ENCODE results near the gene NPTX1.

Gene NPTX1

DNA sequence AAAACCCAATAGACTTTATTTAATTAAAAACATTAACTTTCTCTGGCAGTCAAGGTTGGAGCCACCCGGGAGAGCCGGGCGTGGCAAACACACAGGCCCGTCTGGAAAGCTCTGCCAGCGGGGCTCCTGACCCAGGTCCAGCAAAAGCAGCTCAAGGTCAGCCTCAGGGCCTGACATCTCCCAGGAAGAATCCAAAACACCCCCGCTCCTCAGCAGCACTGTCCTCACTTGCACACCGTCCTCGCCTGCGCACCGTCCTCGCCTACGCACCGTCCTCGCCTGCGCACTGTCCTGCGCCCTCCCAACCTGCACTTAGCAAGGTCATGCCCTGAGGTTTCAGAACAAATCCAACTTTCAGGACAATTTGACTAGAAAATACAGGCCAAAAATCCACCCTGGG, 36.8 kb upstream of the NPTX1 start:
- H3K27me3 ChIP-seq (ENCODE audit: insufficient read depth, low read length, poor library complexity), result peaks cover 3% of the 10 kb centered on the region
- DNase-seq, result no peak
- H3K4me3 ChIP-seq (ENCODE audit: low read depth in 1 of 2, low read length in 2 of 2), result no peak overlapping the region
- H3K9me3 ChIP-seq (ENCODE audit: insufficient read depth, low read length, severe bottlenecking), result no peaks in the 10 kb centered on the region
- no peaks in the 10 kb centered on the region for H3K36me3 ChIP-seq (ENCODE audit: insufficient read depth, low read length)
- H3K9ac ChIP-seq (ENCODE audit: low read depth, low read length), result no peak overlapping the region
- H3K27ac ChIP-seq (ENCODE audit: low read length), result no peak overlapping the region
- H3K79me2 ChIP-seq (ENCODE audit: insufficient read depth, low read length), result no peaks in the 10 kb centered on the region
- no peaks in the 10 kb centered on the region for H3K4me1 ChIP-seq (ENCODE audit: insufficient read depth, low read length)
- TF ChIP-seq, protein P1, sequence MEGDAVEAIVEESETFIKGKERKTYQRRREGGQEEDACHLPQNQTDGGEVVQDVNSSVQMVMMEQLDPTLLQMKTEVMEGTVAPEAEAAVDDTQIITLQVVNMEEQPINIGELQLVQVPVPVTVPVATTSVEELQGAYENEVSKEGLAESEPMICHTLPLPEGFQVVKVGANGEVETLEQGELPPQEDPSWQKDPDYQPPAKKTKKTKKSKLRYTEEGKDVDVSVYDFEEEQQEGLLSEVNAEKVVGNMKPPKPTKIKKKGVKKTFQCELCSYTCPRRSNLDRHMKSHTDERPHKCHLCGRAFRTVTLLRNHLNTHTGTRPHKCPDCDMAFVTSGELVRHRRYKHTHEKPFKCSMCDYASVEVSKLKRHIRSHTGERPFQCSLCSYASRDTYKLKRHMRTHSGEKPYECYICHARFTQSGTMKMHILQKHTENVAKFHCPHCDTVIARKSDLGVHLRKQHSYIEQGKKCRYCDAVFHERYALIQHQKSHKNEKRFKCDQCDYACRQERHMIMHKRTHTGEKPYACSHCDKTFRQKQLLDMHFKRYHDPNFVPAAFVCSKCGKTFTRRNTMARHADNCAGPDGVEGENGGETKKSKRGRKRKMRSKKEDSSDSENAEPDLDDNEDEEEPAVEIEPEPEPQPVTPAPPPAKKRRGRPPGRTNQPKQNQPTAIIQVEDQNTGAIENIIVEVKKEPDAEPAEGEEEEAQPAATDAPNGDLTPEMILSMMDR (IDR thresholded peaks at IDR 0.05; ENCODE audit: borderline replicate concordance, extremely low read depth, low read length, poor library complexity, severe bottlenecking), result no peak
- TF ChIP-seq EZH2 (IDR thresholded peaks at IDR 0.05; ENCODE audit: borderline replicate concordance, low read depth, low read length, severe bottlenecking), result no peak
- no peaks in the 10 kb centered on the region for H4K20me1 ChIP-seq (ENCODE audit: insufficient read depth, low read length)
- no peak overlapping the region for H3K4me2 ChIP-seq (ENCODE audit: insufficient read depth, low read length)
- ATAC-seq (ENCODE audit: insufficient read depth, low read depth), result no peak
- no peak overlapping the region for H2AFZ ChIP-seq (ENCODE audit: low read depth, low read length)

GRCh38 chr17:80512233-80512632, 35.8 kb upstream of the NPTX1 start:
- no peak overlapping the region for H2AFZ ChIP-seq (ENCODE audit: low read depth, low read length)
- TF ChIP-seq, protein P1 (IDR thresholded peaks at IDR 0.05; ENCODE audit: borderline replicate concordance, extremely low read depth, low read length, poor library complexity, severe bottlenecking), result no peak
- no peak for TF ChIP-seq EZH2 (IDR thresholded peaks at IDR 0.05; ENCODE audit: borderline replicate concordance, low read depth, low read length, severe bottlenecking)
- H3K4me2 ChIP-seq (ENCODE audit: insufficient read depth, low read length), result no peak overlapping the region
- H3K9me3 ChIP-seq (ENCODE audit: insufficient read depth, low read length, severe bottlenecking), result no peaks in the 10 kb centered on the region
- H3K27me3 ChIP-seq (ENCODE audit: insufficient read depth, low read length, poor library complexity), result peaks cover 3% of the 10 kb centered on the region
- H3K27ac ChIP-seq (ENCODE audit: low read length), result no peak overlapping the region
- ATAC-seq (ENCODE audit: insufficient read depth, low read depth) (no peak), DNase-seq (no peak)
- no peaks in the 10 kb centered on the region for H3K36me3 ChIP-seq (ENCODE audit: insufficient read depth, low read length)
- no peaks in the 10 kb centered on the region for H3K79me2 ChIP-seq (ENCODE audit: insufficient read depth, low read length)
- H3K4me3 ChIP-seq (ENCODE audit: low read depth in 1 of 2, low read length in 2 of 2), result no peak overlapping the region
- H3K4me1 ChIP-seq (ENCODE audit: insufficient read depth, low read length), result no peaks in the 10 kb centered on the region
- H3K9ac ChIP-seq (ENCODE audit: low read depth, low read length), result no peak overlapping the region
- no peaks in the 10 kb centered on the region for H4K20me1 ChIP-seq (ENCODE audit: insufficient read depth, low read length)

GRCh38 chr17:80511222-80512180, 35.1 kb upstream of the NPTX1 start:
- H2AFZ ChIP-seq (ENCODE audit: low read depth, low read length), result no peak overlapping the region
- H3K4me2 ChIP-seq (ENCODE audit: insufficient read depth, low read length), result no peak overlapping the region
- H3K79me2 ChIP-seq (ENCODE audit: insufficient read depth, low read length), result no peaks in the 10 kb centered on the region
- no peak overlapping the region for H3K4me3 ChIP-seq (ENCODE audit: low read depth in 1 of 2, low read length in 2 of 2)
- no peak for ATAC-seq (ENCODE audit: insufficient read depth, low read depth)
- no peaks in the 10 kb centered on the region for H3K36me3 ChIP-seq (ENCODE audit: insufficient read depth, low read length)
- H3K27me3 ChIP-seq (ENCODE audit: insufficient read depth, low read length, poor library complexity), result peaks cover under 1% of the 10 kb centered on the region
- H3K27ac ChIP-seq (ENCODE audit: low read length), result no peak overlapping the region
- H3K4me1 ChIP-seq (ENCODE audit: insufficient read depth, low read length), result no peaks in the 10 kb centered on the region
- H3K9me3 ChIP-seq (ENCODE audit: insufficient read depth, low read length, severe bottlenecking), result no peaks in the 10 kb centered on the region
- no peaks in the 10 kb centered on the region for H4K20me1 ChIP-seq (ENCODE audit: insufficient read depth, low read length)
- TF ChIP-seq, protein P1 (IDR thresholded peaks at IDR 0.05; ENCODE audit: borderline replicate concordance, extremely low read depth, low read length, poor library complexity, severe bottlenecking), result no peak
- no peak for TF ChIP-seq EZH2 (IDR thresholded peaks at IDR 0.05; ENCODE audit: borderline replicate concordance, low read depth, low read length, severe bottlenecking)
- DNase-seq, result no peak
- no peak overlapping the region for H3K9ac ChIP-seq (ENCODE audit: low read depth, low read length)
